H54 (cell line): ENCODE data around the gene SLAMF1.
"Not testable (repeated sequence)": the region's sequence is repeated elsewhere in the genome, so short reads cannot be mapped to it uniquely, and the experiment has no call there.

Experiments
- DNase-seq: peaks from one replicate; pipeline ENCODE4 v3.0.0; 2011; ENCODE audit warnings: low spot score, mixed read lengths; ENCODE audit not compliant: insufficient read length
- FAIRE-seq: peaks from 3 replicates; lab custom pipeline; 2011; peaks lifted over from hg19 to GRCh38; lab: Jason Lieb, UNC
- POLR2A ChIP-seq: IDR thresholded peaks from 2 replicates; pipeline ENCODE4 v1.6.1; 2011; ENCODE audit warnings: low read depth, mild to moderate bottlenecking, low read length

SLAMF1 gene

GRCh38 chr1:160605205-160605604, 41.6 kb downstream of the SLAMF1 start:
- TF ChIP-seq POLR2A = no peak
- FAIRE-seq (no peak), DNase-seq (no peak)

- no peak for TF ChIP-seq POLR2A
- FAIRE-seq = no peak
- DNase-seq = no peak
Measured at GRCh38 chr1:160597705-160598104, 49.1 kb downstream of the SLAMF1 start.

- FAIRE-seq (no peak), DNase-seq (no peak)
- no peak for TF ChIP-seq POLR2A
Measured at GRCh38 chr1:160597051-160597450, 49.8 kb downstream of the SLAMF1 start.

GRCh38 chr1:160590488-160590887, 56.4 kb downstream of the SLAMF1 start:
- no peak for FAIRE-seq
- no peak for TF ChIP-seq POLR2A
- no peak for DNase-seq

GRCh38 chr1:160588468-160588867, 58.4 kb downstream of the SLAMF1 start:
- no peak for TF ChIP-seq POLR2A
- DNase-seq (no peak), FAIRE-seq (no peak)

GRCh38 chr1:160584784-160585183, 62.1 kb downstream of the SLAMF1 start:
- TF ChIP-seq POLR2A = no peak
- DNase-seq (no peak), FAIRE-seq (no peak)

- not testable (repeated sequence) for DNase-seq, FAIRE-seq
Measured at GRCh38 chr1:160582976-160583375, 63.9 kb downstream of the SLAMF1 start.

- TF ChIP-seq POLR2A = no peak
- FAIRE-seq (no peak), DNase-seq (no peak)
Measured at GRCh38 chr1:160581961-160582360, 64.9 kb downstream of the SLAMF1 start.

- TF ChIP-seq POLR2A = no peak
- DNase-seq = no peak
- no peak for FAIRE-seq
Measured at GRCh38 chr1:160580221-160580812, 66.5 kb downstream of the SLAMF1 start.

GRCh38 chr1:160579216-160579701, 67.6 kb downstream of the SLAMF1 start, which contains the start of gene CD84:
TSS of gene CD84 (minus strand) at chr1:160579496. CDS start at chr1:160579437, 59 bp downstream.
- no peak for FAIRE-seq
- no peak for TF ChIP-seq POLR2A
- no peak for DNase-seq

GRCh38 chr1:160578525-160579191, 68.2 kb downstream of the SLAMF1 start:
- TF ChIP-seq POLR2A = no peak
- FAIRE-seq (no peak), DNase-seq (no peak)

- no peak for DNase-seq
- no peak for FAIRE-seq
- TF ChIP-seq POLR2A = no peak
Measured at GRCh38 chr1:160578175-160578524, 68.7 kb downstream of the SLAMF1 start.

GRCh38 chr1:160577671-160578070, 69.2 kb downstream of the SLAMF1 start:
- no peak for DNase-seq
- no peak for TF ChIP-seq POLR2A
- FAIRE-seq = no peak

GRCh38 chr1:160576884-160577283, 70.0 kb downstream of the SLAMF1 start:
- no peak for DNase-seq
- no peak for FAIRE-seq
- TF ChIP-seq POLR2A = no peak

GRCh38 chr1:160576390-160576789, 70.5 kb downstream of the SLAMF1 start:
- DNase-seq = no peak
- no peak for FAIRE-seq
- TF ChIP-seq POLR2A = no peak
